GM18909 (cell line): Measurements from ENCODE around the gene MYO19.
"Not testable (repeated sequence)": the region's sequence is repeated elsewhere in the genome, so short reads cannot be mapped to it uniquely, and the experiment has no call there.

Experiments
- ATAC-seq: cut with Tn5 transposase; IDR thresholded peaks from one replicate; pipeline ENCODE4 v1.9.1; 2021; ENCODE audit warnings: mild to moderate bottlenecking; ENCODE audit not compliant: unreplicated experiment, poor library complexity

Gene MYO19

GRCh38 chr17:36533935-36534839, 481 bp downstream of the MYO19 start:
- ATAC-seq, result peak; percentile 36

- ATAC-seq, result no peak
Observed at GRCh38 chr17:36532435-36532975, 2.2 kb downstream of the MYO19 start.

GRCh38 chr17:36529121-36529520, 5.5 kb downstream of the MYO19 start:
- ATAC-seq, result no peak

GRCh38 chr17:36527621-36528250, 6.9 kb downstream of the MYO19 start:
- no peak for ATAC-seq

GRCh38 chr17:36525888-36526287, 8.8 kb downstream of the MYO19 start:
- no peak for ATAC-seq

- ATAC-seq, result no peak
Observed at GRCh38 chr17:36525113-36525512, 9.6 kb downstream of the MYO19 start.

GRCh38 chr17:36524428-36524876, 10.2 kb downstream of the MYO19 start:
- ATAC-seq, result no peak

- ATAC-seq, result no peak
Observed at GRCh38 chr17:36523113-36523512, 11.6 kb downstream of the MYO19 start.

- no peak for ATAC-seq
Observed at GRCh38 chr17:36515837-36516236, 18.8 kb downstream of the MYO19 start.

- no peak for ATAC-seq
Observed at GRCh38 chr17:36514856-36515255, 19.8 kb downstream of the MYO19 start.

GRCh38 chr17:36512641-36513040, 22.0 kb downstream of the MYO19 start:
- ATAC-seq, result no peak

GRCh38 chr17:36511216-36511615, 23.5 kb downstream of the MYO19 start:
- ATAC-seq, result no peak

GRCh38 chr17:36510636-36511035, 24.0 kb downstream of the MYO19 start:
- ATAC-seq, result no peak

GRCh38 chr17:36509272-36509985, 25.2 kb downstream of the MYO19 start:
- no peak for ATAC-seq

- ATAC-seq, result not testable (repeated sequence)
Observed at GRCh38 chr17:36508439-36508838, 26.2 kb downstream of the MYO19 start.

- no peak for ATAC-seq
Observed at GRCh38 chr17:36507266-36507665, 27.4 kb downstream of the MYO19 start.

GRCh38 chr17:36506831-36507230, 27.8 kb downstream of the MYO19 start:
- ATAC-seq, result no peak

- ATAC-seq, result no peak
Observed at GRCh38 chr17:36506249-36506826, 28.3 kb downstream of the MYO19 start.

GRCh38 chr17:36505171-36505570, 29.5 kb downstream of the MYO19 start:
- ATAC-seq, result no peak

GRCh38 chr17:36504156-36504545, 30.5 kb downstream of the MYO19 start:
- no peak for ATAC-seq
